HFF-Myc (cell line): ENCODE measurements around the gene CD2AP.

Source experiments
- DNase-seq: peaks from one replicate; pipeline ENCODE4 v3.0.0-alpha.2; 2011; ENCODE audit warnings: low read depth; ENCODE audit errors: extremely low read depth
- H3K4me3 ChIP-seq: replicated peaks from 2 replicates; pipeline ENCODE4 v1.5.1; 2011; ENCODE audit warnings: low read depth, mild to moderate bottlenecking, control low read depth, low read length
- TF ChIP-seq, protein P1 (sequence below): IDR thresholded peaks from 2 replicates; pipeline ENCODE4 v1.5.1; 2012; ENCODE audit warnings: mild to moderate bottlenecking, low read depth, low read length, control low read depth; ENCODE audit errors: missing control alignments

CD2AP gene

GRCh38 chr6:47457370-47457769 lies 20.2 kb upstream of the CD2AP start:
- TF ChIP-seq, protein P1, sequence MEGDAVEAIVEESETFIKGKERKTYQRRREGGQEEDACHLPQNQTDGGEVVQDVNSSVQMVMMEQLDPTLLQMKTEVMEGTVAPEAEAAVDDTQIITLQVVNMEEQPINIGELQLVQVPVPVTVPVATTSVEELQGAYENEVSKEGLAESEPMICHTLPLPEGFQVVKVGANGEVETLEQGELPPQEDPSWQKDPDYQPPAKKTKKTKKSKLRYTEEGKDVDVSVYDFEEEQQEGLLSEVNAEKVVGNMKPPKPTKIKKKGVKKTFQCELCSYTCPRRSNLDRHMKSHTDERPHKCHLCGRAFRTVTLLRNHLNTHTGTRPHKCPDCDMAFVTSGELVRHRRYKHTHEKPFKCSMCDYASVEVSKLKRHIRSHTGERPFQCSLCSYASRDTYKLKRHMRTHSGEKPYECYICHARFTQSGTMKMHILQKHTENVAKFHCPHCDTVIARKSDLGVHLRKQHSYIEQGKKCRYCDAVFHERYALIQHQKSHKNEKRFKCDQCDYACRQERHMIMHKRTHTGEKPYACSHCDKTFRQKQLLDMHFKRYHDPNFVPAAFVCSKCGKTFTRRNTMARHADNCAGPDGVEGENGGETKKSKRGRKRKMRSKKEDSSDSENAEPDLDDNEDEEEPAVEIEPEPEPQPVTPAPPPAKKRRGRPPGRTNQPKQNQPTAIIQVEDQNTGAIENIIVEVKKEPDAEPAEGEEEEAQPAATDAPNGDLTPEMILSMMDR, result no peak
- no peak for DNase-seq
- no peak overlapping the region for H3K4me3 ChIP-seq

DNA sequence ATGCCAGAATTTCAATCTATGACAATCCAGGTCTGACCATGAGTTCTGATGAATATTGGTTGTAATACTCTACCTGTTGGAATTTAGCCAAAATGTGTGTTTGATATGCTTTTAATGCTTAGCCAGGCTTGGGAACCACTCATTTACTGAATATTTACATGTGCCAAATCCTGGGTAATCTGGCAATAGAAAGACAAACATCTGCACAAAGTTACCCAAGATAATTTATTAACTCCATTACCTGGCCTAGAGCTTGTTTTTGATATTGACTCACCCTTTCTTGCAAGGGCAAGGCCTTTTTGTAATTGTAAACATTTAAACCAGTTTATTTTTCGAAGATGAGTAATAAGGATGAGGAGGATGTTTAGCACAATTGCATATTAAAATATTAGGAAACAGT lies 13.5 kb upstream of the CD2AP start:
- TF ChIP-seq, protein P1, result no peak

DNA sequence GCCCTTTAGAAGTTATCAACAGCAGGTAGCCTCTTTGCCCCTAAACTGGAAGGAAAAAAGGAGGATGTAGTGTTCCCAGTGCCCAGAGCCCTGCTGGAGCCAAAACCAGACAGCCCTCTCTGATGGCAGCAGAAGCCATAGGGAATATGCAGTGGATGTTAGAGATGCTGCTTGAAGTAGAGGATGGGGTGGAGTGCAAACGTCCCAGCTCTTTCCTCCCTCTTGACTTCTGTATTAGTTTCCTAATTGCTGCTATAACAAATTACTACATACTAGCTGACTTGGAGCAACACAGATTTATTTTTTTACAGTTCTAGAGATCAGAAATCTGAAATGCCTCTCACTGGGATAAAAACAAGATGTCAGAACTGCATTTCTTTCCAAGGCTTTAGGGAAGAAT lies 12.5 kb upstream of the CD2AP start:
- no peak overlapping the region for H3K4me3 ChIP-seq
- no peak for DNase-seq
- TF ChIP-seq, protein P1, result no peak

More for the DNA sequence above, 13.5 kb upstream of the CD2AP start:
- H3K4me3 ChIP-seq, result no peak overlapping the region
- DNase-seq, result no peak

GRCh38 chr6:47471911-47472310 lies 5.7 kb upstream of the CD2AP start:
- DNase-seq, result no peak
- TF ChIP-seq, protein P1, result no peak
- no peak overlapping the region for H3K4me3 ChIP-seq

GRCh38 chr6:47473791-47474346 lies 3.7 kb upstream of the CD2AP start:
- no peak overlapping the region for H3K4me3 ChIP-seq
- DNase-seq, result no peak
- TF ChIP-seq, protein P1, result no peak

GRCh38 chr6:47475319-47475816 lies 2.2 kb upstream of the CD2AP start:
- no peak overlapping the region for H3K4me3 ChIP-seq
- TF ChIP-seq, protein P1, result no peak
- DNase-seq, result no peak

DNA sequence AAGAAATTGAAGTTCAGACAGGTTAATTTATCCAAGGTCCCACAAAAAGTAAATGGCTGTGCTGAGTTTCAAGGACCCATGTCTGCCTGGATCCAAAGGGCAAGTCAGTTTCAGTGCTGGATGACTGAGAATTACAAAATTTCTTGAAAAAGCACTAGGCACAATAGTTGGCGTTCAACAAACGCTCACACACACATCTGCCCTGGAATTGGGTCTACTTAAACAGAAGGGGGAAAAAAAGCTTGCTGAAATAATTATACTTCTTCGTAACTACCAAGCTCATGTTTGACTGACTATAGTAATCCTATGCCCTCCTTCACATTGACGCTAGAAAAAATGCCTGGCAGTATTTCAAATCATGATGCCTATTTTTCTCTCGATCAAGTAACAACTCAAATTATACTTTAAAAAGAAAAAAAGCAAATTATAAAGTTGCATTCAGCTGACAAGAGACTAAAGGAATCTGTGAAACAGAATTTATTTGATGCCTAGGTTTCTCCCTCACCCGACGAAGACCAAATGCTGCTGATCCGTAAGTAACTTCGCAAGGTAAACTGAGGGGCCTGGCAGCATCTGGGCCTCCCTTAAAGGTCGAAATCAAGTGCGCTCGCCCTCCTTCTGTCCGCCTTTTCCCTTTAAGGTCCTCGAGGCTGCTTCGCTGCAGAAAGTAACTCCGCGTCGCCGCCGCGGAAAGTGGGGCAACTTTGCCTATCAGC lies 650 bp upstream of the CD2AP start:
- TF ChIP-seq, protein P1, result no peak
- DNase-seq, result no peak
- peak overlapping the region; percentile 74 for H3K4me3 ChIP-seq
